IMR-90 (cell line): ENCODE results near the gene GNAO1. TPM values are rescaled to one million over a fixed set of nuclear protein-coding genes. Genes with fewer than 3 reads are reported as not detected.

Source experiments
- ATAC-seq: fragments of 200-7000 bp; cut with Tn5 transposase; 2 replicates; pipeline ENCODE4 v1.9.1; 2020; ENCODE audit warnings: low read depth, mild to moderate bottlenecking, moderate library complexity
- BruUV-seq: library from RNA; stranded (reverse); fragments of 400-500 nt; replicated peaks from 2 replicates; lab custom pipeline; 2021; lab: Mats Ljungman, UMichigan
- CTCF ChIA-PET: fragments of 300-600 bp; formaldehyde crosslinking; extraction: SDS; loops from one replicate; lab custom pipeline; 2021; ENCODE audit warnings: antibody characterized with exemption; lab: Yijun Ruan, JAX
- POLR2A ChIA-PET: fragments of 300-600 bp; sonication (Branson Sonifier 250); formaldehyde crosslinking; loops from one replicate; lab custom pipeline; 2022; ENCODE audit warnings: antibody characterized with exemption; ENCODE audit not compliant: unreplicated experiment; lab: Charles Lee
- DNase-seq: peaks from one replicate; pipeline ENCODE4 v3.0.0; 2013
- H2AFZ ChIP-seq: replicated peaks from 2 replicates; pipeline ENCODE3; 2013; ENCODE audit warnings: low read length, mild to moderate bottlenecking; ENCODE audit not compliant: poor library complexity
- H2AK5ac ChIP-seq: 2 replicates; pipeline ENCODE4 v1.6.1; 2013; ENCODE audit warnings: low read depth, low read length, inconsistent platforms
- H2AK9ac ChIP-seq: replicated peaks from 2 replicates; pipeline ENCODE3; 2013; ENCODE audit warnings: mild to moderate bottlenecking, low read depth, low read length, moderate library complexity; ENCODE audit not compliant: poor library complexity
- H2BK120ac ChIP-seq: 2 replicates; pipeline ENCODE4 v1.6.1; 2013; ENCODE audit warnings: low read depth, low read length, inconsistent platforms
- H2BK15ac ChIP-seq: 3 replicates; pipeline ENCODE4 v1.6.1; 2013; ENCODE audit warnings: low read depth, low read length, inconsistent platforms
- H2BK20ac ChIP-seq: 2 replicates; pipeline ENCODE4 v1.6.1; 2013; ENCODE audit warnings: low read depth, mild to moderate bottlenecking, inconsistent platforms, low read length, moderate library complexity
- H2BK5ac ChIP-seq: 2 replicates; pipeline ENCODE4 v1.6.1; 2013; ENCODE audit warnings: mild to moderate bottlenecking, low read depth, low read length, inconsistent platforms; ENCODE audit not compliant: poor library complexity, severe bottlenecking
- H3K14ac ChIP-seq: replicated peaks from 2 replicates; pipeline ENCODE4 v1.6.1; 2013; ENCODE audit warnings: low read depth, low read length, inconsistent platforms
- H3K18ac ChIP-seq: 2 replicates; pipeline ENCODE4 v1.6.1; 2013; ENCODE audit warnings: low read depth, low read length, control low read depth
- H3K23ac ChIP-seq: 2 replicates; pipeline ENCODE4 v1.6.1; 2013; ENCODE audit warnings: low read depth, low read length, inconsistent platforms
- H3K27ac ChIP-seq: 2 replicates; pipeline ENCODE4 v1.5.1; 2013; ENCODE audit warnings: mild to moderate bottlenecking, control low read depth, low read length; ENCODE audit not compliant: insufficient read depth
- H3K27me3 ChIP-seq: 2 replicates; pipeline ENCODE4 v1.6.1; 2013; ENCODE audit warnings: low read length; ENCODE audit not compliant: control insufficient read depth, insufficient read depth
- H3K36me3 ChIP-seq: 2 replicates; pipeline ENCODE4 v1.6.1; 2013; ENCODE audit warnings: low read length, mixed read lengths; ENCODE audit not compliant: control insufficient read depth, insufficient read depth
- H3K4ac ChIP-seq: 2 replicates; pipeline ENCODE4 v1.6.1; 2013; ENCODE audit warnings: low read depth, low read length, inconsistent platforms
- H3K4me1 ChIP-seq: 2 replicates; pipeline ENCODE4 v1.6.1; 2013; ENCODE audit warnings: low read length, mixed read lengths; ENCODE audit not compliant: control insufficient read depth, insufficient read depth
- H3K4me2 ChIP-seq: 2 replicates; pipeline ENCODE4 v1.6.1; 2013; ENCODE audit warnings: low read depth, mild to moderate bottlenecking, control low read depth, low read length, moderate library complexity
- H3K4me3 ChIP-seq: 2 replicates; pipeline ENCODE4 v1.5.1; 2013; ENCODE audit warnings: low read depth, mild to moderate bottlenecking, control low read depth, low read length, moderate library complexity; ENCODE audit not compliant: insufficient read depth
- H3K56ac ChIP-seq: 2 replicates; pipeline ENCODE4 v1.6.1; 2013; ENCODE audit warnings: low read length, inconsistent platforms; ENCODE audit not compliant: insufficient read depth; ENCODE audit errors: extremely low read depth
- H3K79me1 ChIP-seq, 2 experiments: 2 replicates each; pipeline ENCODE4 v1.6.1; 2013; ENCODE audit warnings: low read length in 2 of 2, inconsistent platforms in 1 of 2, low read depth in 1 of 2
- H3K9ac ChIP-seq: 2 replicates; pipeline ENCODE4 v1.6.1; 2013; ENCODE audit warnings: low read depth, low read length, control low read depth
- H3K9me1 ChIP-seq: 2 replicates; pipeline ENCODE4 v1.6.1; 2013; ENCODE audit warnings: low read length, inconsistent platforms; ENCODE audit not compliant: insufficient read depth
- H3K9me3 ChIP-seq: 2 replicates; pipeline ENCODE4 v1.6.1; 2013; ENCODE audit warnings: low read length; ENCODE audit not compliant: control insufficient read depth, insufficient read depth
- H4K20me1 ChIP-seq: 2 replicates; pipeline ENCODE4 v1.6.1; 2013; ENCODE audit warnings: low read length, inconsistent platforms; ENCODE audit not compliant: insufficient read depth
- H4K5ac ChIP-seq: 2 replicates; pipeline ENCODE4 v1.6.1; 2013; ENCODE audit warnings: mild to moderate bottlenecking, low read depth, low read length, control low read depth
- H4K8ac ChIP-seq, 2 experiments: 2 replicates each; pipeline ENCODE4 v1.6.1; 2013; ENCODE audit warnings: low read depth in 2 of 2, low read length in 2 of 2, control low read depth in 1 of 2, inconsistent platforms in 1 of 2
- H4K91ac ChIP-seq: 2 replicates; pipeline ENCODE4 v1.6.1; 2013; ENCODE audit warnings: low read depth, low read length, inconsistent platforms; ENCODE audit not compliant: insufficient read depth
- BHLHE40 ChIP-seq: fragments of 150-350 bp; IDR thresholded peaks from 2 replicates; pipeline ENCODE4 v1.6.1; 2016; ENCODE audit warnings: mild to moderate bottlenecking, low read depth, low read length
- CEBPB ChIP-seq: IDR thresholded peaks from 2 replicates; pipeline ENCODE4 v1.6.1; 2012; ENCODE audit warnings: low read depth, low read length, improper control_type of control experiment
- CHD1 ChIP-seq: IDR thresholded peaks from 2 replicates; pipeline ENCODE4 v1.6.1; 2012; ENCODE audit warnings: low read depth, low read length, improper control_type of control experiment
- CTCF ChIP-seq: conservative IDR thresholded peaks from 2 replicates; pipeline ENCODE4 v1.5.1; 2012; ENCODE audit warnings: mild to moderate bottlenecking, low read depth, low read length, improper control_type of control experiment
- ELK1 ChIP-seq: fragments of 150-350 bp; IDR thresholded peaks from 2 replicates; pipeline ENCODE4 v1.6.1; 2016; ENCODE audit warnings: low read depth, mild to moderate bottlenecking, low read length, moderate library complexity, borderline replicate concordance
- FOS ChIP-seq: fragments of 150-350 bp; IDR thresholded peaks from 2 replicates; pipeline ENCODE4 v1.6.1; 2016; ENCODE audit warnings: low read depth, low read length
- MAFK ChIP-seq: IDR thresholded peaks from 2 replicates; pipeline ENCODE4 v1.6.1; 2012; ENCODE audit warnings: low read depth, low read length, improper control_type of control experiment
- MAZ ChIP-seq: IDR thresholded peaks from 2 replicates; pipeline ENCODE4 v1.6.1; 2012; ENCODE audit warnings: low read depth, mild to moderate bottlenecking, low read length, improper control_type of control experiment, moderate library complexity, borderline replicate concordance
- MXI1 ChIP-seq: IDR thresholded peaks from 2 replicates; pipeline ENCODE4 v1.6.1; 2012; ENCODE audit warnings: low read depth, mild to moderate bottlenecking, low read length, moderate library complexity, borderline replicate concordance
- NFE2L2 ChIP-seq: fragments of 150-350 bp; IDR thresholded peaks from 2 replicates; pipeline ENCODE4 v1.6.1; 2016; ENCODE audit warnings: low read depth, mild to moderate bottlenecking, low read length
- POLR2A ChIP-seq: IDR thresholded peaks from 2 replicates; pipeline ENCODE4 v1.6.1; 2012; ENCODE audit warnings: mild to moderate bottlenecking, low read depth, low read length
- RAD21 ChIP-seq: IDR thresholded peaks from 2 replicates; pipeline ENCODE4 v1.6.1; 2012; ENCODE audit warnings: low read length, improper control_type of control experiment
- RCOR1 ChIP-seq: IDR thresholded peaks from 2 replicates; pipeline ENCODE4 v1.6.1; 2012; ENCODE audit warnings: mild to moderate bottlenecking, low read length, improper control_type of control experiment; ENCODE audit not compliant: insufficient replicate concordance
- RFX5 ChIP-seq: IDR thresholded peaks from 2 replicates; pipeline ENCODE4 v1.8.0; 2012; ENCODE audit warnings: low read depth, mild to moderate bottlenecking, low read length, moderate library complexity
- SMC3 ChIP-seq: fragments of 150-350 bp; IDR thresholded peaks from 2 replicates; pipeline ENCODE4 v1.6.1; 2016; ENCODE audit warnings: low read depth, mild to moderate bottlenecking, antibody characterized with exemption, low read length, moderate library complexity
- USF2 ChIP-seq: fragments of 150-350 bp; IDR thresholded peaks from 2 replicates; pipeline ENCODE4 v1.6.1; 2017; ENCODE audit warnings: mild to moderate bottlenecking, antibody characterized with exemption, low read length, low read depth
- WGBS, 2 experiments: methylation state at CpG; one replicate each; pipeline versions ENCODE4 v1.1.5 to v1.1.7; 2013; ENCODE audit warnings: missing lambda C conversion rate in 2 of 2; ENCODE audit not compliant: insufficient read length in 1 of 2; ENCODE audit errors: extremely low coverage in 2 of 2; 5-methylcytosine and 5-hydroxymethylcytosine counted together
- dilution Hi-C: fragments of 300-500 bp; cut with HindIII; formaldehyde crosslinking; loops from one replicate; pipeline ENCODE4 v1.14.3; 2018; ENCODE audit warnings: low sequenced_read_pairs; ENCODE audit not compliant: unreplicated experiment
- in situ Hi-C: fragments of 300-500 bp; cut with MboI; formaldehyde crosslinking; loops from 3 replicates; pipeline ENCODE4 v1.14.3; 2019; ENCODE audit warnings: low sequenced_read_pairs, inconsistent platforms, mixed read lengths
- intact Hi-C: fragments of 100-400 bp; cut with micrococcal nuclease; formaldehyde crosslinking; loops from 2 replicates; pipeline ENCODE4 v1.10.0; 2022
- polyA plus RNA-seq, 3 experiments: library from polyadenylated mRNA; depleted of rRNA; stranded (reverse); fragments of >200 nt; gene quantifications; 2 replicates each; pipeline ENCODE4 v1.2.3, GENCODE V29; 2012; ENCODE audit warnings: low replicate concordance in 1 of 3
- total RNA-seq: library from RNA; depleted of rRNA; stranded (reverse); fragments of >200 nt; gene quantifications from 2 replicates; pipeline ENCODE4 v1.2.3, GENCODE V29; 2012

GNAO1 gene
- total and polyA plus RNA-seq, 2 of the 4 experiments (the other 2 are of a cell fraction), result under 0.01 to 0.07 TPM

- Histone ChIP-seq H3K27me3 (no peaks in the 10 kb centered on the region), H2BK120ac (no peak overlapping the region), H3K36me3 (peaks cover 38% of the 10 kb centered on the region), H4K91ac (no peak overlapping the region), H3K9me3 (no peaks in the 10 kb centered on the region), H3K4me2 (no peak overlapping the region), H2BK20ac (no peak overlapping the region), H3K9me1 (peaks cover 7% of the 10 kb centered on the region), H3K27ac (no peak overlapping the region), H2AK9ac (no peak overlapping the region), H3K18ac (no peak overlapping the region), H2BK15ac (no peak overlapping the region), H3K4me1 (no peaks in the 10 kb centered on the region), H2AK5ac (no peak overlapping the region), H3K4me3 (no peak overlapping the region), H4K20me1 (no peaks in the 10 kb centered on the region), H3K23ac (no peak overlapping the region), H4K5ac (no peak overlapping the region), H2BK5ac (no peak overlapping the region), H3K14ac (no peak overlapping the region), H3K56ac (no peak overlapping the region), H4K8ac (no peak overlapping the region), H3K9ac (no peak overlapping the region), H3K4ac (no peak overlapping the region), H3K79me1 (peaks cover 28 to 40% of the 10 kb centered on the region in 2 experiments), H2AFZ (no peak overlapping the region)
- ATAC-seq (no peak), DNase-seq (no peak)
- WGBS, 2 experiments, result no CpG with 5 or more reads among the region's 4 CpGs
- POLR2A ChIA-PET, result no interaction called here
- dilution Hi-C loops, result no loop called here
- TF ChIP-seq FOS (no peak), RFX5 (no peak), BHLHE40 (no peak), POLR2A (no peak), ELK1 (no peak), MAZ (no peak), CTCF (no peak), NFE2L2 (no peak), CEBPB (no peak), MAFK (no peak), MXI1 (no peak), CHD1 (no peak), RCOR1 (no peak), SMC3 (no peak), USF2 (no peak), RAD21 (no peak)
- CTCF ChIA-PET, result no interaction called here
- in situ Hi-C loops, result no loop called here
- intact Hi-C loops, result no loop called here
- no TSS peak for BruUV-seq
These were observed 214.8 kb downstream of the GNAO1 start for GRCh38 chr16:56405977-56406672.
